Mammary epithelial cell (primary cell): Measurements from ENCODE around the gene UBE2O.

Experiments used
- CTCF ChIP-seq, 2 donors: IDR thresholded peaks in 1 of 2; conservative IDR thresholded peaks in 1 of 2; 2 replicates each; pipeline ENCODE4 v1.5.1; 2011 to 2012; ENCODE audit warnings: inconsistent platforms in 2 of 2, low read length in 2 of 2, mild to moderate bottlenecking in 2 of 2, control low read depth in 1 of 2, low read depth in 1 of 2; ENCODE audit not compliant: insufficient read depth in 1 of 2; ENCODE audit errors: extremely low read depth in 1 of 2
- EZH2 ChIP-seq: IDR thresholded peaks from 2 replicates; pipeline ENCODE4 v1.6.1; 2012; ENCODE audit warnings: low read length, inconsistent platforms, borderline replicate concordance

- TF ChIP-seq CTCF (conservative IDR thresholded peaks at IDR 0.05 in 1 of 2, IDR thresholded peaks at IDR 0.05 in 1 of 2; ENCODE audit: extremely low read depth in 1 of 2, insufficient read depth in 1 of 2, low read depth in 1 of 2, low read length in 2 of 2) (no peak), EZH2 (no peak)
Measured at GRCh38 chr17:76478097-76478496, 25.1 kb upstream of the UBE2O start.
